Heart left ventricle (tissue), 13 donors: ENCODE measurements around the gene DTD2.

Experiments
- CTCF ChIP-seq, 12 donors: fragments of 200-600 bp; sonication (generic) in 4 of 12; IDR thresholded peaks; one replicate each; pipeline versions ENCODE4 v1.5.0 to v1.8.0; 2018 to 2022; ENCODE audit warnings: antibody characterized with exemption in 12 of 12, mild to moderate bottlenecking in 5 of 12
- POLR2A ChIP-seq, 2 donors: fragments of 450-650 bp; IDR thresholded peaks; one replicate each; pipeline ENCODE4 v1.6.1; 2017; ENCODE audit warnings: antibody characterized with exemption in 2 of 2, mild to moderate bottlenecking in 2 of 2, moderate library complexity in 2 of 2
- donor health status: ischemic (EF 13 %, LVEDD 7.1; RV severe dilation, severe dysfunction).
- donor health status: DM: no; HTN: yes; CAD: no.
- donor health status: DM: no; HTN: no; CAD: no.
- donor health status: ischemic (EF 25% LVEDD 6.9; RV normal size, moderate dysfunction).
- donor health status: ischemic (EF 25% LVEDD 5.7; RV mildly dilated, moderate dysfunction).
- donor health status: ischemic (EF 35%, LVEDD 5.7; RV mildly dilated, moderate dysfunction).
- donor health status: nonischemic (EF 11% LVEDD 7.7; RV severe dilation, severe dysfunction).
- donor health status: DM: yes; HTN: yes; CAD: no.
- donor health status: PGD.
- donor health status: ischemic (EF 29% LVEDD 5.4; RV normal size, mild dysfunction).
- donor health status: nonischemic (EF 23%, LVEDD 6.1; RV moderate dilation, normal function).

- no peak for TF ChIP-seq CTCF (IDR thresholded peaks at IDR 0.05)
- TF ChIP-seq POLR2A (IDR thresholded peaks at IDR 0.05): no peak
These were observed 46.0 kb downstream of the DTD2 start for GRCh38 chr14:31411218-31411727.
